Smooth muscle cell (in vitro differentiated cells): Measurements from ENCODE around the gene CPSF3. TPM values are rescaled to one million over a fixed set of nuclear protein-coding genes. Genes with fewer than 3 reads are reported as not detected.

Experiments used
- DNase-seq: peaks from one replicate; lab custom pipeline; 2025; ENCODE audit not compliant: unreplicated experiment; lab: John Stamatoyannopoulos, UW
- H2AFZ ChIP-seq: fragments of 200-600 bp; sonication (generic); 2 replicates; pipeline ENCODE4 v1.6.0; 2016; ENCODE audit warnings: antibody characterized with exemption, low read depth, mild to moderate bottlenecking
- H3F3A ChIP-seq: fragments of 200-600 bp; sonication (generic); 2 replicates; pipeline ENCODE4 v1.6.0; 2017; ENCODE audit warnings: antibody characterized with exemption, low read depth
- H3K27ac ChIP-seq: fragments of 200-600 bp; sonication (generic); 2 replicates; pipeline ENCODE4 v1.5.1; 2016; ENCODE audit warnings: low read depth, mild to moderate bottlenecking
- H3K27me3 ChIP-seq: fragments of 200-600 bp; sonication (generic); 2 replicates; pipeline ENCODE4 v1.6.1; 2016; ENCODE audit warnings: low read depth, mild to moderate bottlenecking
- H3K36me3 ChIP-seq: fragments of 200-600 bp; sonication (generic); 2 replicates; pipeline ENCODE4 v1.5.1; 2016; ENCODE audit warnings: low read depth
- H3K4me1 ChIP-seq: fragments of 200-600 bp; sonication (generic); 2 replicates; pipeline ENCODE4 v1.5.1; 2016; ENCODE audit warnings: low read depth
- H3K4me2 ChIP-seq: fragments of 200-600 bp; sonication (generic); 2 replicates; pipeline ENCODE4 v1.6.0; 2016; ENCODE audit warnings: mild to moderate bottlenecking
- H3K4me3 ChIP-seq: fragments of 200-600 bp; sonication (generic); 2 replicates; pipeline ENCODE4 v1.5.1; 2016; ENCODE audit warnings: mild to moderate bottlenecking
- H3K79me2 ChIP-seq: fragments of 200-600 bp; sonication (generic); 2 replicates; pipeline ENCODE4 v1.6.0; 2016; ENCODE audit warnings: low read depth, mild to moderate bottlenecking
- H3K9ac ChIP-seq: fragments of 200-600 bp; sonication (generic); 2 replicates; pipeline ENCODE4 v1.6.0; 2016; ENCODE audit warnings: low read depth
- H3K9me3 ChIP-seq: fragments of 200-600 bp; sonication (generic); replicated peaks from 2 replicates; pipeline ENCODE4 v1.5.1; 2016; ENCODE audit warnings: low read depth
- H4K20me1 ChIP-seq: fragments of 200-600 bp; sonication (generic); 2 replicates; pipeline ENCODE4 v1.6.0; 2016; ENCODE audit warnings: low read depth
- WGBS: methylation state at CpG from one replicate; pipeline ENCODE4 v1.1.7; 2016; ENCODE audit warnings: low lambda C conversion rate; 5-methylcytosine and 5-hydroxymethylcytosine counted together
- polyA plus RNA-seq: library from polyadenylated mRNA; unstranded; fragments of >200 nt; fragmentation: Nextera tagmentation; extraction: Ambion mirVana; gene quantifications from 2 replicates; pipeline ENCODE4 v1.2.1, GENCODE V29; 2016
- total RNA-seq: library from RNA; depleted of rRNA; stranded (reverse); fragments of >200 nt; gene quantifications from 2 replicates; pipeline ENCODE4 v1.2.3, GENCODE V29; 2014
- TF ChIP-seq, protein P1 (sequence below): fragments of 200-600 bp; sonication (generic); IDR thresholded peaks from 2 replicates; pipeline ENCODE4 v1.5.1; 2017; ENCODE audit warnings: borderline replicate concordance, mild to moderate bottlenecking, antibody characterized with exemption; ENCODE audit not compliant: insufficient read depth, poor library complexity, severe bottlenecking

CPSF3 gene
- total and polyA plus RNA-seq, 2 experiments from 2014 or later = 30.3 to 52.6 TPM

DNA sequence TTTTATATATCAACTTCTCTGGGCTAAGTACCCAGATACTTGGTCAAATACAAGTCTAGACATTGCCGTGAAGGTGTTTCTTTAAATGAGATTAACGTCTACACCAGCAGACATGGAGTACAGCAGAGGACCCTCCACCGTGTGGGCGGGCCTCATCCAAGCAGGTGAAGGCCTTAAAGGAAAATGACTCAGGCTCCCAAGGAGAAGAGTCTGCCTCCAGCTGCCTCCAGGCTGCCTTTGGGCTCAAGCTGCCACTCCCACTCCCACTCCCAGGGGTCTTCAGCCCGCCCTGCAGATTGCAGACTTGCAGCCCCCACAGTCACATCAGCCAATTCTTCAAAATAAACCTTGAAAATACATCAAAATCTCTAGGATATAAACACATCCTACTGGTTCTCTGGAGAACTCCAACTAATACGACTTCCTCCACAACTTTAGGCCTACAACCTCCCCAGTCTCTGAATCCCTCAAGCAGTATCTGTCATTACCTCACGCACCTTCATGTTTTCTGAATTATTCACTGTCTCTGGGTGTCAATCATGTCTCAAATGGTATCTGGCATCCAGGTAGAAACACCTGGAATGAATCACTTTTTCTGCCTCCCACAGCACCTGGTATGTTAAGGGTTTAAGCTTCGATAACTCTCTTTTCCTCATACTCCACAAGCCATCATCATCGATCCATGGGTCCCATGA lies 7.0 kb upstream of the CPSF3 start:
- WGBS = 69% methylated on average over 9 of the region's 9 CpGs
- Histone ChIP-seq H2AFZ (no peak overlapping the region), H3K4me3 (no peak overlapping the region), H3K27ac (peak overlapping the region; percentile 92), H3K9me3 (no peaks in the 10 kb centered on the region), H3K27me3 (no peaks in the 10 kb centered on the region), H3K9ac (peak overlapping the region; percentile 71), H4K20me1 (no peaks in the 10 kb centered on the region), H3K36me3 (peaks cover 5% of the 10 kb centered on the region), H3K79me2 (peaks cover 61% of the 10 kb centered on the region), H3F3A (peaks cover 19% of the 10 kb centered on the region), H3K4me1 (peaks cover 10% of the 10 kb centered on the region), H3K4me2 (peak overlapping the region; percentile 70)
- DNase-seq = no peak
- TF ChIP-seq, protein P1, sequence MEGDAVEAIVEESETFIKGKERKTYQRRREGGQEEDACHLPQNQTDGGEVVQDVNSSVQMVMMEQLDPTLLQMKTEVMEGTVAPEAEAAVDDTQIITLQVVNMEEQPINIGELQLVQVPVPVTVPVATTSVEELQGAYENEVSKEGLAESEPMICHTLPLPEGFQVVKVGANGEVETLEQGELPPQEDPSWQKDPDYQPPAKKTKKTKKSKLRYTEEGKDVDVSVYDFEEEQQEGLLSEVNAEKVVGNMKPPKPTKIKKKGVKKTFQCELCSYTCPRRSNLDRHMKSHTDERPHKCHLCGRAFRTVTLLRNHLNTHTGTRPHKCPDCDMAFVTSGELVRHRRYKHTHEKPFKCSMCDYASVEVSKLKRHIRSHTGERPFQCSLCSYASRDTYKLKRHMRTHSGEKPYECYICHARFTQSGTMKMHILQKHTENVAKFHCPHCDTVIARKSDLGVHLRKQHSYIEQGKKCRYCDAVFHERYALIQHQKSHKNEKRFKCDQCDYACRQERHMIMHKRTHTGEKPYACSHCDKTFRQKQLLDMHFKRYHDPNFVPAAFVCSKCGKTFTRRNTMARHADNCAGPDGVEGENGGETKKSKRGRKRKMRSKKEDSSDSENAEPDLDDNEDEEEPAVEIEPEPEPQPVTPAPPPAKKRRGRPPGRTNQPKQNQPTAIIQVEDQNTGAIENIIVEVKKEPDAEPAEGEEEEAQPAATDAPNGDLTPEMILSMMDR = no peak

DNA sequence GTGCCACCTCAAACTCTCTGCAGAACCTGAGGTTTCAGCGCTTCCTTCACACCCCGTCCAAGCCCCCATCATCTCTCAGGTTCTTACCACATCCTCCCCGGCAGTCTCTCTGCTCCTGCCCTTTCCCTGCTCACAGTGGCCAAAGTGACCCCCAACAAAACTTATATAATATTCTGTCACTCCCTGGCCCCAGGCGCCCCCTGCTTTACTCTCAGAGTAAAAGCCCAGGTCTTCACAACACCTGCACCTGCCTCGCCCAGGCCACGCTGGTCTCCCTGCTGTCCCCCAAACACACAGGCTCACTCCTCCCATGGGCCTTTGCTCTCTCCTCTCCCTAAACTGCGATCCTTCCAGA lies 6.5 kb upstream of the CPSF3 start:
- peaks cover 5% of the 10 kb centered on the region for H3K36me3 ChIP-seq
- DNase-seq = no peak
- no peak overlapping the region for H2AFZ ChIP-seq
- H4K20me1 ChIP-seq = no peaks in the 10 kb centered on the region
- H3K9me3 ChIP-seq = no peaks in the 10 kb centered on the region
- TF ChIP-seq, protein P1 = no peak
- H3K79me2 ChIP-seq = peaks cover 66% of the 10 kb centered on the region
- WGBS = 94% methylated on average over 7 of the region's 7 CpGs
- H3F3A ChIP-seq = peaks cover 19% of the 10 kb centered on the region
- no peak overlapping the region for H3K4me3 ChIP-seq
- H3K4me2 ChIP-seq = no peak overlapping the region
- peaks cover 13% of the 10 kb centered on the region for H3K4me1 ChIP-seq
- peak overlapping the region; percentile 71 for H3K9ac ChIP-seq
- peak overlapping the region; percentile 92 for H3K27ac ChIP-seq
- no peaks in the 10 kb centered on the region for H3K27me3 ChIP-seq

DNA sequence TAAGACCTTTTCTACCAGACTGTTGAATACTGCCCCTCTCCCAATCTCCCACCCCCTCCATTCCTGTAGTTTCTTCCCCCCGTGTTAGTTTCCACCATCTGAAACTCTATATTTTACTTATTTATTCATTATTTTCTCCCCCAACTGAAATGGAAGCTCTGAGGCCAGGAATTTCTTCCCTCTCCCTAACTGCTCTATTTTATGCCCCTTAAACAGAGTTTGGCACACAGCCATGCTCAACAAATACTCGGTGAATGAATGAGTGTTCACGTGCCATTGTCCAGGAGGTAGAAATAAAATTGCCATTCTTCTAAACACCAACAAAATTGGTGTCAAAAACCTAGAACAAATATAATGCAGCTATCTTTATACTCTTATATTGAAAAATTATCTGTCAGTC lies 5.7 kb upstream of the CPSF3 start:
- Histone ChIP-seq H3K79me2 (peaks cover 70% of the 10 kb centered on the region), H3K27ac (peak overlapping the region; percentile 92), H3K4me2 (no peak overlapping the region), H3F3A (peaks cover 19% of the 10 kb centered on the region), H2AFZ (no peak overlapping the region), H3K36me3 (peaks cover 2% of the 10 kb centered on the region), H3K4me1 (peaks cover 15% of the 10 kb centered on the region), H4K20me1 (no peaks in the 10 kb centered on the region), H3K4me3 (no peak overlapping the region), H3K9ac (no peak overlapping the region), H3K27me3 (no peaks in the 10 kb centered on the region), H3K9me3 (no peaks in the 10 kb centered on the region)
- TF ChIP-seq, protein P1 = no peak
- no peak for DNase-seq
- 94% methylated on average over 3 of the region's 3 CpGs for WGBS

DNA sequence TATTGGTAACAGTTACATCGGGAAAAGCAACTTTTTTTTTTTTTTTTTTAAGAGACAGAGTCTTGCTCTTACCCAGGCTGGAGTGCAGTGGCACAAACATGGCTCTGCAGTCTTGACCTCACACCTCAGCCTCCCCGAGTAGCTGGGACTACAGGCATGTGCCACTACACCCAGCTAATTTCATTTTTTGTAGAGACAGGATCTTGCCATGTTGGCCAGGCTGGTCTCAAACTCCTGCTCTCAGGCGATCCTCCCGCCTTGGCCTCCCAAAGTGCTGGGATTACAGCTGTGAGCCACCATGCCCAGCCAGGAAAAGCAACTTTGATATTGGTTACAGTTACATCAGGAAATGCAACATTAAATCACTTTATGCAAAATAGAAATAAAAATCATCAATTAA lies 4.7 kb upstream of the CPSF3 start:
- H3F3A ChIP-seq = peaks cover 19% of the 10 kb centered on the region
- WGBS = 95% methylated on average over 4 of the region's 4 CpGs
- H2AFZ ChIP-seq = no peak overlapping the region
- no peak for DNase-seq
- TF ChIP-seq, protein P1 = no peak
- no peaks in the 10 kb centered on the region for H3K9me3 ChIP-seq
- no peak overlapping the region for H3K4me2 ChIP-seq
- peaks cover 62% of the 10 kb centered on the region for H3K79me2 ChIP-seq
- no peaks in the 10 kb centered on the region for H4K20me1 ChIP-seq
- no peaks in the 10 kb centered on the region for H3K36me3 ChIP-seq
- no peak overlapping the region for H3K4me3 ChIP-seq
- H3K27me3 ChIP-seq = no peaks in the 10 kb centered on the region
- no peak overlapping the region for H3K9ac ChIP-seq
- H3K4me1 ChIP-seq = peaks cover 15% of the 10 kb centered on the region
- H3K27ac ChIP-seq = no peak overlapping the region
